GM19397 (cell line): ENCODE measurements around the gene ATRNL1.

Experiments used
- ATAC-seq: cut with Tn5 transposase; IDR thresholded peaks from one replicate; pipeline ENCODE4 v1.9.1; 2021; ENCODE audit warnings: mild to moderate bottlenecking, moderate library complexity; ENCODE audit not compliant: unreplicated experiment

ATRNL1 gene

DNA sequence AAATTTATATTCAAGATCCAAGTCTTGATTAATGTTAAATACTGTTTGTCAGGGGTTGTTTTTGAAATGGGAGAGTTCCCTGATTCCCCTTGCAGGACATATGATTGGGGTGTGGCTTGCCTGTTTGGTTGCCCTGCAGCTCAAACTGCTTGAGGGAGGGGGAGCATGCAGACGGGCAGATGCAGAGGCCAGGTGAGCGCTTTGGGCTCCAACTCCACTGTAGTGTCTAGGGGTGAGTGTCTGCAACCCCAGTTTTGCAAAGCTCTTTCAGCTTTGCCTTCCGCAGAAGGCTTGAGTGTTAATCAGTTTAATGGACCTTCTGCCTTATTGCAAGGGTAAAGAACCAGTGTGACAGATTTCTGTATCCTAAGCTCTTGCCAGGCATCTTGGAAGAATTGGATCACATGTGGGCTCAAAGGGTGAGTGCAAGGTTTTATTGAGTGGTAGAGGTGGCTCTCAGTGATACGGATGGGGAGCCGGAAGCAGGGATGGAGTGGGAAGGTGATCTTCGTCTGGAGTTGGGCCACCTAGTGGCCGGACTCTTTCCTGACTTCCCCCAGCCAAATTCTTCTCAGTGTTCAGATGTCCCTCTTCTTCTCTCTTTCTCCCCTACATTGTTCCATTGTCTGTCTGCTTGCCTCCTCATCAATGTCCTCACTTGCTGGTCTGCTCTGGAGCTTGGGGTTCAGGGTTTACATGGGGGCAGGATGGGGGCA, 479.7 kb downstream of the ATRNL1 start:
- ATAC-seq: no peak

GRCh38 chr10:115580239-115580638, 487.1 kb downstream of the ATRNL1 start:
- ATAC-seq: no peak

DNA sequence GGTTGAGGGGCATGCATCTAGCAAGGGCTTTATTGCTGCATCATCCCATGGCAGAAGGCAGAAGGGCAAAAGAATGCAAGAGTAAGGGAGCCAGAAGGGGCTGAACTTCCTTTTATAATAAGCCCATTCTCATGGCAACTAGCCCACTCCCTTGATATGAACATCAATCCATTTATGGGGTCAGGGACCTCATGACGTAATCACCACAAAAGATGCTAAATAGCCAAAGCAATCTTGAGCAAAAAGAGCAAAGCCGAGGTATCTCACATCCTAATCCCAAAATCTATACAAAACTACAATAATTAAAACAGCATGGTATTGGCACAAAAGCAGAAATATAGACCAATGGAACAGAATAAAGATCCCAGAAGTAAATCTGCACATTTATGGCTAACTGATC, 499.9 kb downstream of the ATRNL1 start:
- ATAC-seq: no peak

DNA sequence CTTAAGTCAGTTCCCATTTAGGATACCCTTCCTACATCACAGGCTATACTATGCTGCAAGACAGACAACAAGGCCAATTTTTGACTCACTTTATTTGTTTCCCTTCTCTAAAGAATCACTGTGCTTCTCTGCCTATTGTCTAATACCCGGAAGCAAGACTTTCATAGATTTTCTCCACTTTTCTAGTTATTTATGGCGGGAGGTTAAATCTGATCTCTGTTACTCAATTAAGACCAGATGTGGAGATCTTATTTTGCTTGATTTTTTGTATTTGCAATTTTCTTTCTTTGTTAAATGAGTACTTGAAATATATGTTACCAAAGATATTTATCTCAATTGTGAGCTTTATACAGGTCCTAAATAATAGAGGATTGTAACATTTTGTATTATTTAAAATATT, 511.5 kb downstream of the ATRNL1 start:
- ATAC-seq: no peak

DNA sequence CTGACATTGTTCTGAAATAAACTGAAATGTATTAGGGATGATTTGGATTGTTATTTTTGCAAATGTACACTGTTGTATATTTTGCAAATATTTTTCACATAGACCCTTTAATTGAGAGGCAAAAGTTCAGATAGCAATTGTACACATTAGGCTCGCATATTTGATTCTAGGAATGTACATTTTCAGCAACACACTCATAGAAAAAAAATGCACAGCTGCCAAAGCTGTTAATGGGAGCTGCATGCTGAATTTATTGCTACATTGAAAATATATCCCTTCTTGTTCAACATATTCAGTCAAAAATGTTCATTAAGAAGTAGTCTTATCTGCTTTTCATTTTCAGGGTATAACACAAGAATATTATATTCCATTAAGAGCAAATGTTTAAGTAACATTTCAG, 512.9 kb downstream of the ATRNL1 start:
- ATAC-seq: no peak

DNA sequence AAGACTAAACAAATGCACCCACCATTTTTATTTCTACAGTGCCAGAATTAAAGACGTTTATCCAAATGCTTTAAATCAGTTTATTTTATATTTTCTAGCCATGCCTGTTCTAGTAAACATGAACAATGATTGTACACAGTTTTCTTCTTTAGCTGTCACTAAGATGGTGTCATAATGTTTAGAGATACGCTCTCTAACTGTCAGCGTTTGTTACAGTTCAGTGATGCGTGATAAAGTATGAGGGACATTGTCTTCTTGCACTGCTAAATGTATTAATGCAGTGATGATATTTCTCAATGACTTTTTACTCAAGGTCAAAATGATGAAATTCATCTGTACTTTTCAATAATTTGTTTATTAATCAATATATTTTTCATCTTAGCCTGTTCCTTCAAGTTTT, 513.6 kb downstream of the ATRNL1 start:
- no peak for ATAC-seq

DNA sequence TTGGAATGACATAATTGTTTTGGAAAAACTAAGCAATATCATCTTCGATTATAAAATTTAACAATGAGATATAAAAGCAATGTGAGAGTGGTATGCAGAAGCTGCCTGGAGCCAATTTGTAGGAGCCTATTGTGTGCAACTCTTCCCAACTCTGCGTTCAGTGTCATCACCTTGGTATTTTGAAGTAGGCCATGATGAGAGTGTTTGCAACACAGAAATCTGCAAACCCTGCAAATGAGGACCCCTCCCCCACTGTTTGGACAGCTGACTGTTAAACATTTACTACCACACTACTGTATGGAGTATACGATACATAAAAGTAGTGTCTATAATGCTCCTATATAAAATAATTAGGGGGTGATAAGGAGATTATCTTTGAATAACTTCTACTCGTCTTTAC, 531.3 kb downstream of the ATRNL1 start:
- ATAC-seq: no peak

DNA sequence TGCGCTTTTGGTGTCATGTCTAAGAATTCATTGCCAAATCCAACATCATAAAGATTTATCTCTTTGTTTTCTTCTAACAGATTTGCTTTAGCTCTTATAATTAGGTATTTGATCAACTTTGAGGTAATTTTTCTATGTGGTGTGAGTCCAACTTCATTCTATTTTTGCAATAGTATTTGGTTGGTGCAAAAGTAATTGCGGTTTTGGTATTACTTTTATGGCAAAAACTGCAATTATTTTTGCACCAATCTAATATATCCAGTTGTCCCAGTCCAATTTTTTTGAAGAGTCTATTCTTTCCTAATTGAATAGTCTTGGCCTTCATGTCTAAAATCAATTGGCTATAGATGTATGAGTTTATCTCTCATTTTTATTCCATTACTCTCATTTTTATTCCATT, 535.5 kb downstream of the ATRNL1 start:
- ATAC-seq: no peak

- no peak for ATAC-seq
These were observed 545.1 kb downstream of the ATRNL1 start for GRCh38 chr10:115638246-115638645.

DNA sequence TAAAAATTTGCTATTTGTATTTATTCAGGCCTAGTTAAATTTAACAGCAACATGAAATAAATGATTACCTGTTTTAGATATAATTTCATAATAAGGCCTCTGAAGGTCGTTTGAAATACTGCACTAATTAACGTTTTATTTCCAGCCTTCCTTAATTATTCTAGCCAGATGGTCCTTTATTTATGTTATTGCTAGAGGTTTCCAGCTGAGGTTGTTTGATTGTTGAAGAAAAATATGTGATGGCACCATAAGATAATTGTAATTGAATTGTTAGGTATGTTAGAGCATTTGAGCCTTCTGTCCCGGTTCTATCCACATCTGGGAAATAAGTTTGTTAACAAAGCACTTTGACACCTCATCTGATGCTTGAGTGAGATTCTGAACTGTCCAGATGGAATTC, 556.1 kb downstream of the ATRNL1 start:
- ATAC-seq: no peak

DNA sequence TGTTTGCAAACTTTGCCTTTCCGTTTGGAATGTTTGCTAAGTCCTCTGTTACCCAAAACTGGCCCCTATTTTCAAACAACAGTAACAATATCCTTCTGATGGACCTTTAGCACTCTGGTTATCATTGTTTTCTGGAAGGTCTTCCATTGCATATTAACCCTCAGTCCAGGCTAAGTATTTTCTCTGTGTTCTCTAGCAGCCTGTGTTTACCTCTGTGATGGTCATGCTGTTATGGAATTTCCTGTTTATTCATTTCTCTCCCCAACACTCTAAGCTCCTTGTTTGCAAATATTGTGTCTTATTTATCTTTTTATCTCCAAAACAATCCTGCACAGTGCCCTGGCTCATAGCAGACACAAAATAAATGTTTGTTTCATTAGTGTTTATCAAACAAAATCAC, 560.3 kb downstream of the ATRNL1 start:
- ATAC-seq: no peak

- no peak for ATAC-seq
These were observed 561.8 kb downstream of the ATRNL1 start for GRCh38 chr10:115654961-115655360.

GRCh38 chr10:115657161-115657860, 564.1 kb downstream of the ATRNL1 start:
- no peak for ATAC-seq

- no peak for ATAC-seq
These were observed 566.5 kb downstream of the ATRNL1 start for GRCh38 chr10:115659616-115660015.

- no peak for ATAC-seq
These were observed 567.2 kb downstream of the ATRNL1 start for GRCh38 chr10:115660391-115660790.

GRCh38 chr10:115662422-115662821, 569.3 kb downstream of the ATRNL1 start:
- no peak for ATAC-seq

DNA sequence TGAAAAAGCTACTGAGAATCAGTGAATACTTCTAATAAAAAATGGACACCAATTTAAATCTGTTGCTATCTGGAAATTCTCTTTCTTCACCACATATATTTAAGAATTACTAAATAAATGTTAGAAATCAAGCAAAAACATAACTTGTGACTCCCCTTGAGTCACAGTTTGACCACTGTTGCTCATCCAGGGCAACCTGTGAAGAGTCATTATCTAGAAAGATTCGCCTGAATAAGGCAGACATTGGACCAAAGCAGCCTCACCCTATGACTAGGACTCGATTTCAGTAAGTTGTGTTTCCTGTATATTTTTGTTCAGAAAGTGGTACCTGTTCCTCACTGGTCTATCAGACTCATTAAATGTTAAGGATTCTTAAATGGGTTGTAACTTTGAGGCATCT, 572.4 kb downstream of the ATRNL1 start:
- no peak for ATAC-seq

- ATAC-seq: no peak
These were observed 581.3 kb downstream of the ATRNL1 start for GRCh38 chr10:115674496-115674895.

DNA sequence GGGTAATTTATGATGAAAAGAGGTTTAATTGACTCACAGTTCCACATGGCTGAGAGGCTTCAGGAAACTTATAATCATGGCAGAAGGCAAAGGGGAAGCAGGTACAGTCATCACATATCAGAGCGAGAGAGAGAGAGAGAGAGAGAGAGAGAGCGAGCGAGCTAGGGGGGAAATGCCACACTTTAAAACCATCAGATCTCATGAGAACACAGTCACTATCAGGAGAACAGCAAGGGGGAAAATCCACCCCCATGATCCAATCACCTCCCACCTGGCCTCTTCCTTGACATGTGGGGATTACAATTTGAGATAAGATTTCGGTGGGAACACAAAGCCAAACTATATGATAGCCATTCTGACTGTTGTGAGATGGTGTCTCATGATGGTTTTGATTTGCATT, 603.6 kb downstream of the ATRNL1 start:
- no peak for ATAC-seq

- no peak for ATAC-seq
These were observed 612.9 kb downstream of the ATRNL1 start for GRCh38 chr10:115706026-115706425.

- ATAC-seq: no peak
These were observed 613.4 kb downstream of the ATRNL1 start for GRCh38 chr10:115706488-115707076.

DNA sequence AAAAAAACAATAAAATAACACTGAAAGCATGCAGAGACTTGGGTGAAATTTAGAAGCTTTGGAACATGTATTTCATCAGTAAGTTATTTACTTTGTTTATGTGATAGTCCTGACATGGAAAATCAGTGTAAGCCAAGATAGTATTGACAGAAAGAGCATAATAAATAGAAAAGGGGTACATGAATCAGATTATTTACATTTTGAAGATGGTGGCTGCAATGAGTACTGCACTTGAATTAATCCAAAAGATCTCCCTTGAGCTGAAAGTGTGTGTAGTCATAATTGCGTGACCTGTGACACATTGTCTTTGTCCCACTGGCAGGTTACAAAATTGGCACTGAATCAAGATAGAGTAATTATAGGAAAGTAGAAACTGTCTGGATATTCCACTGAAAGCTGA, 617.0 kb downstream of the ATRNL1 start:
- ATAC-seq: no peak
